Stimulated activated CD8-positive, alpha-beta memory T cell treated with anti-CD3 and anti-CD28 coated beads, Interleukin-4, amount 100 ng/mL, for 1 hour (primary cell): Measurements from ENCODE around the gene DFFA.
"Not testable (repeated sequence)": the region's sequence is repeated elsewhere in the genome, so short reads cannot be mapped to it uniquely, and the experiment has no call there.

Source experiments
- DNase-seq, 2 donors: peaks; one replicate each; pipeline ENCODE4 v3.0.0-alpha.2; 2020; ENCODE audit warnings: low read depth in 2 of 2, low spot score in 1 of 2

Gene DFFA

GRCh38 chr1:10467078-10467477, 5.3 kb downstream of the DFFA start:
- no peak for DNase-seq

GRCh38 chr1:10459184-10459583, 13.1 kb downstream of the DFFA start:
- no peak for DNase-seq

- no peak for DNase-seq
Measured at GRCh38 chr1:10457875-10458274, 14.5 kb downstream of the DFFA start.

GRCh38 chr1:10457462-10457861, 14.9 kb downstream of the DFFA start:
- not testable (repeated sequence) for DNase-seq

- DNase-seq, result no peak
Measured at GRCh38 chr1:10456661-10457060, 15.7 kb downstream of the DFFA start.

GRCh38 chr1:10456048-10456447, 16.3 kb downstream of the DFFA start:
- no peak for DNase-seq

GRCh38 chr1:10451287-10451686, 21.0 kb downstream of the DFFA start:
- DNase-seq, result no peak

- no peak for DNase-seq
Measured at GRCh38 chr1:10450836-10451235, 21.5 kb downstream of the DFFA start.

GRCh38 chr1:10450156-10450814, 22.0 kb downstream of the DFFA start:
- no peak for DNase-seq

GRCh38 chr1:10449751-10450150, 22.6 kb downstream of the DFFA start, which contains the start of gene CORT:
Gene CORT, plus strand, starts transcription at chr1:10450031. Its CDS starts 193 bp downstream, at chr1:10450224.
- no peak for DNase-seq

- DNase-seq, result no peak
Measured at GRCh38 chr1:10446790-10447422, 25.4 kb downstream of the DFFA start.

GRCh38 chr1:10444795-10445397, 27.4 kb downstream of the DFFA start:
- DNase-seq, result no peak

- DNase-seq, result no peak
Measured at GRCh38 chr1:10444248-10444647, 28.1 kb downstream of the DFFA start.

GRCh38 chr1:10440794-10441193, 31.5 kb downstream of the DFFA start:
- no peak for DNase-seq

GRCh38 chr1:10440305-10440704, 32.0 kb downstream of the DFFA start:
- DNase-seq, result no peak

GRCh38 chr1:10438677-10439163, 33.6 kb downstream of the DFFA start:
- no peak for DNase-seq

GRCh38 chr1:10437052-10437451, 35.3 kb downstream of the DFFA start:
- DNase-seq, result no peak

GRCh38 chr1:10434590-10434989, 37.7 kb downstream of the DFFA start:
- DNase-seq, result no peak

- DNase-seq, result no peak
Measured at GRCh38 chr1:10433790-10434189, 38.5 kb downstream of the DFFA start.

- DNase-seq, result no peak
Measured at GRCh38 chr1:10432910-10433700, 39.2 kb downstream of the DFFA start.

GRCh38 chr1:10431070-10431730, 41.1 kb downstream of the DFFA start:
- no peak for DNase-seq
